GM12878 (cell line): Measurements from ENCODE around the gene C16orf46. TPM values are rescaled to one million over a fixed set of nuclear protein-coding genes. Genes with fewer than 3 reads are reported as not detected.

Source experiments
- ATAC-seq: fragments of 200-7000 bp; cut with Tn5 transposase; 3 replicates; pipeline ENCODE4 v1.9.1; 2020; ENCODE audit warnings: mild to moderate bottlenecking, moderate library complexity
- BruUV-seq: library from RNA; stranded (reverse); fragments of 400-500 nt; replicated peaks from 2 replicates; lab custom pipeline; 2021; lab: Mats Ljungman, UMichigan
- CTCF ChIA-PET: fragments of 300-600 bp; sonication (Branson Sonifier 250); formaldehyde crosslinking; extraction: SDS; loops from one replicate; lab custom pipeline; 2021; ENCODE audit warnings: inconsistent platforms; lab: Yijun Ruan, JAX
- POLR2A ChIA-PET: fragments of 350-600 bp; formaldehyde crosslinking; extraction: SDS; loops from one replicate; lab custom pipeline; 2021; ENCODE audit warnings: inconsistent platforms; lab: Charles Lee
- RAD21 ChIA-PET: fragments of 300-600 bp; sonication (Branson Sonifier 250); formaldehyde crosslinking; loops from one replicate; lab custom pipeline; 2023; ENCODE audit warnings: antibody characterized with exemption; ENCODE audit not compliant: unreplicated experiment; lab: Charles Lee
- SMC1A ChIA-PET: fragments of 300-600 bp; sonication (Branson Sonifier 250); formaldehyde crosslinking; loops from one replicate; lab custom pipeline; 2023; ENCODE audit not compliant: unreplicated experiment, uncharacterized antibody; lab: Charles Lee
- DNase-seq: peaks from one replicate; pipeline ENCODE4 v3.0.0-alpha.2; 2011; ENCODE audit warnings: low read depth, low spot score
- FAIRE-seq: peaks from 3 replicates; lab custom pipeline; 2011; peaks lifted over from hg19 to GRCh38; lab: Jason Lieb, UNC
- H2AFZ ChIP-seq: 2 replicates; pipeline ENCODE4 v1.6.0; 2011; ENCODE audit warnings: low read depth, low read length, control low read depth; ENCODE audit not compliant: control insufficient read depth
- H3K27ac ChIP-seq: 2 replicates; pipeline ENCODE4 v1.5.1; 2011; ENCODE audit warnings: control low read depth; ENCODE audit not compliant: control insufficient read depth, insufficient read depth
- H3K27me3 ChIP-seq, 2 experiments: replicated peaks in 1 of 2; 2 replicates each; pipeline versions ENCODE4 v1.6.0 to v1.6.1; 2011; ENCODE audit warnings: low read length in 1 of 2; ENCODE audit not compliant: control insufficient read depth in 2 of 2, insufficient read depth in 2 of 2
- H3K36me3 ChIP-seq, 2 experiments: 2 replicates each; pipeline ENCODE4 v1.5.1; 2011; ENCODE audit warnings: low read length in 1 of 2; ENCODE audit not compliant: control insufficient read depth in 2 of 2, insufficient read depth in 2 of 2
- H3K4me1 ChIP-seq: 2 replicates; pipeline ENCODE4 v1.6.1; 2011; ENCODE audit warnings: mild to moderate bottlenecking, low read length, moderate library complexity, mixed read lengths; ENCODE audit not compliant: control insufficient read depth, insufficient read depth
- H3K4me2 ChIP-seq: 2 replicates; pipeline ENCODE4 v1.6.0; 2011; ENCODE audit warnings: control low read depth; ENCODE audit not compliant: control insufficient read depth, insufficient read depth
- H3K4me3 ChIP-seq: fragments of 200-600 bp; sonication (generic); 2 replicates; pipeline ENCODE4 v1.5.1; 2016
- H3K79me2 ChIP-seq: 2 replicates; pipeline ENCODE4 v1.6.0; 2011; ENCODE audit warnings: low read length; ENCODE audit not compliant: control insufficient read depth, insufficient read depth
- H3K9ac ChIP-seq: 2 replicates; pipeline ENCODE4 v1.8.0; 2011; ENCODE audit warnings: low read length, control low read depth, mixed read lengths; ENCODE audit not compliant: control insufficient read depth, insufficient read depth
- H3K9me3 ChIP-seq: replicated peaks from 3 replicates; pipeline ENCODE4 v1.5.1; 2011; ENCODE audit warnings: mild to moderate bottlenecking, low read length; ENCODE audit not compliant: control insufficient read depth, insufficient read depth
- H4K20me1 ChIP-seq: 2 replicates; pipeline ENCODE4 v1.6.0; 2011; ENCODE audit not compliant: control insufficient read depth, insufficient read depth
- ASH2L ChIP-seq: fragments of 300-600, 200-600 bp; sonication (generic); IDR thresholded peaks from 2 replicates; pipeline ENCODE4 v1.6.1; 2017; ENCODE audit warnings: low read depth, mild to moderate bottlenecking, borderline replicate concordance
- ATF7 ChIP-seq: fragments of 450-650 bp; IDR thresholded peaks from 2 replicates; pipeline ENCODE4 v1.6.1; 2016; ENCODE audit warnings: low read depth, mild to moderate bottlenecking
- CEBPB ChIP-seq, 2 experiments: fragments of 150-350 bp in 1 of 2; IDR thresholded peaks; 2 replicates each; pipeline ENCODE4 v1.6.1; 2012 to 2014; ENCODE audit warnings: low read depth in 2 of 2, low read length in 2 of 2, borderline replicate concordance in 1 of 2, inconsistent platforms in 1 of 2
- EP300 ChIP-seq, 2 experiments: fragments of 150-350 bp in 1 of 2; IDR thresholded peaks; 2 replicates each; pipeline ENCODE4 v1.6.1; 2011 to 2012; ENCODE audit warnings: low read depth in 2 of 2, low read length in 2 of 2, borderline replicate concordance in 1 of 2, improper control_type of control experiment in 1 of 2, inconsistent platforms in 1 of 2; ENCODE audit not compliant: control insufficient read depth in 1 of 2
- ESRRA ChIP-seq: IDR thresholded peaks from 2 replicates; pipeline ENCODE4 v1.6.1; 2012; ENCODE audit warnings: mild to moderate bottlenecking, low read length, improper control_type of control experiment
- GATAD2B ChIP-seq: fragments of 450-650 bp; conservative IDR thresholded peaks from 2 replicates; pipeline ENCODE4 v1.6.1; 2017; ENCODE audit warnings: low read depth, mild to moderate bottlenecking, moderate library complexity
- HDGF ChIP-seq: fragments of 450-650 bp; IDR thresholded peaks from 2 replicates; pipeline ENCODE4 v1.6.1; 2016; ENCODE audit warnings: antibody characterized with exemption
- IKZF1 ChIP-seq: fragments of 450-650 bp; conservative IDR thresholded peaks from 2 replicates; pipeline ENCODE4 v1.6.1; 2017; ENCODE audit warnings: antibody characterized with exemption, mild to moderate bottlenecking
- JUND ChIP-seq: IDR thresholded peaks from 2 replicates; pipeline ENCODE4 v1.6.1; 2012; ENCODE audit warnings: low read depth, mild to moderate bottlenecking, low read length, improper control_type of control experiment, moderate library complexity
- KDM1A ChIP-seq: fragments of 200-600 bp; sonication (generic); IDR thresholded peaks from 2 replicates; pipeline ENCODE4 v1.6.1; 2016; ENCODE audit warnings: borderline replicate concordance
- MEF2A ChIP-seq: IDR thresholded peaks from 2 replicates; pipeline ENCODE4 v1.6.1; 2011; ENCODE audit warnings: low read depth, mild to moderate bottlenecking, low read length, moderate library complexity; ENCODE audit not compliant: insufficient read depth
- MXI1 ChIP-seq: fragments of 150-350 bp; IDR thresholded peaks from 2 replicates; pipeline ENCODE4 v1.6.1; 2011; ENCODE audit warnings: low read depth, mild to moderate bottlenecking, inconsistent platforms, low read length, improper control_type of control experiment
- NFXL1 ChIP-seq: fragments of 450-650 bp; IDR thresholded peaks from 2 replicates; pipeline ENCODE4 v1.6.1; 2017; ENCODE audit warnings: antibody characterized with exemption, mild to moderate bottlenecking, borderline replicate concordance
- NFYB ChIP-seq: IDR thresholded peaks from 2 replicates; pipeline ENCODE4 v1.6.1; 2011; ENCODE audit warnings: low read depth, mild to moderate bottlenecking, low read length, improper control_type of control experiment, moderate library complexity; ENCODE audit not compliant: insufficient read depth
- NR2C1 ChIP-seq: fragments of 450-650 bp; IDR thresholded peaks from 2 replicates; pipeline ENCODE4 v1.6.1; 2017; ENCODE audit warnings: antibody characterized with exemption, mild to moderate bottlenecking, moderate library complexity
- NRF1 ChIP-seq: conservative IDR thresholded peaks from 2 replicates; pipeline ENCODE4 v1.6.1; 2011; ENCODE audit warnings: mild to moderate bottlenecking, low read depth, low read length, improper control_type of control experiment
- PAX5 ChIP-seq: IDR thresholded peaks from 2 replicates; pipeline ENCODE4 v1.6.1; 2011; ENCODE audit warnings: low read depth, low read length, borderline replicate concordance
- RELA ChIP-seq: fragments of 450-650 bp; IDR thresholded peaks from 2 replicates; pipeline ENCODE4 v1.8.0; 2014; ENCODE audit warnings: borderline replicate concordance; ENCODE audit not compliant: partially characterized antibody
- SIN3A ChIP-seq: IDR thresholded peaks from 2 replicates; pipeline ENCODE4 v1.6.1; 2012; ENCODE audit warnings: low read depth, low read length, improper control_type of control experiment
- SMAD5 ChIP-seq: IDR thresholded peaks from 2 replicates; pipeline ENCODE4 v1.6.1; 2016; ENCODE audit warnings: antibody characterized with exemption, low read depth
- STAT3 ChIP-seq: IDR thresholded peaks from 2 replicates; pipeline ENCODE4 v1.6.1; 2011; ENCODE audit warnings: low read depth, low read length, improper control_type of control experiment
- SUPT20H ChIP-seq: IDR thresholded peaks from 2 replicates; pipeline ENCODE4 v1.6.1; 2011; ENCODE audit warnings: low read depth, mild to moderate bottlenecking, low read length, moderate library complexity, borderline replicate concordance; ENCODE audit not compliant: control insufficient read depth
- TBL1XR1 ChIP-seq: IDR thresholded peaks from 2 replicates; pipeline ENCODE4 v1.6.1; 2012; ENCODE audit warnings: low read depth, low read length, improper control_type of control experiment
- TCF7 ChIP-seq: IDR thresholded peaks from 2 replicates; pipeline ENCODE4 v1.6.1; 2014; ENCODE audit warnings: antibody characterized with exemption, borderline replicate concordance
- WGBS: methylation state at CpG from one replicate; pipeline ENCODE4 v1.1.6; 2016; ENCODE audit warnings: low lambda C conversion rate; ENCODE audit not compliant: insufficient replicate concordance, insufficient coverage; ENCODE audit errors: missing lambda C conversion rate; 5-methylcytosine and 5-hydroxymethylcytosine counted together
- in situ Hi-C: fragments of 300-500 bp; cut with MboI; formaldehyde crosslinking; loops from 9 replicates; pipeline ENCODE4 v1.14.3; 2018; ENCODE audit warnings: mixed read lengths
- intact Hi-C: fragments of 100-400 bp; cut with micrococcal nuclease; formaldehyde crosslinking; loops from one replicate; pipeline ENCODE4 v1.14.2; 2022; ENCODE audit not compliant: unreplicated experiment
- polyA plus RNA-seq, 11 experiments: library from polyadenylated mRNA; depleted of rRNA in 4 of 11; unstranded in 6 of 11; stranded (reverse) in 5 of 11; fragments of >200 nt; fragmentation: Nextera tagmentation in 4 of 11; fragmentation: Illumina TruSeq in 1 of 11; extraction: Ambion mirVana in 4 of 11; extraction: Trizol in 1 of 11; gene quantifications; 1 replicate in 1 of 11; 2 replicates in 10 of 11; pipeline versions ENCODE4 v1.2.1 to v1.2.3, GENCODE V29; 2011 to 2016; ENCODE audit warnings: inconsistent platforms in 2 of 11, missing spikeins in 2 of 11, low read depth in 1 of 11
- total RNA-seq, 4 experiments: library from RNA; depleted of rRNA in 3 of 4; stranded (reverse); fragments of >200 nt in 3 of 4; fragmentation: Illumina TruSeq in 1 of 4; extraction: Trizol in 1 of 4; gene quantifications; 2 replicates each; pipeline versions ENCODE4 v1.2.1 to v1.2.3, GENCODE V29; 2013 to 2021
- TF ChIP-seq, protein P1 (sequence below): fragments of 450-650 bp; IDR thresholded peaks from 2 replicates; pipeline ENCODE4 v1.6.1; 2016; ENCODE audit warnings: mild to moderate bottlenecking

The C16orf46 gene
- total and polyA plus RNA-seq, 10 of the 15 experiments (the other 5 are each of a cell fraction or from before 2014, with no cell fraction given) = 0.04 to 0.46 (median 0.14) TPM; not detected in 6

DNA sequence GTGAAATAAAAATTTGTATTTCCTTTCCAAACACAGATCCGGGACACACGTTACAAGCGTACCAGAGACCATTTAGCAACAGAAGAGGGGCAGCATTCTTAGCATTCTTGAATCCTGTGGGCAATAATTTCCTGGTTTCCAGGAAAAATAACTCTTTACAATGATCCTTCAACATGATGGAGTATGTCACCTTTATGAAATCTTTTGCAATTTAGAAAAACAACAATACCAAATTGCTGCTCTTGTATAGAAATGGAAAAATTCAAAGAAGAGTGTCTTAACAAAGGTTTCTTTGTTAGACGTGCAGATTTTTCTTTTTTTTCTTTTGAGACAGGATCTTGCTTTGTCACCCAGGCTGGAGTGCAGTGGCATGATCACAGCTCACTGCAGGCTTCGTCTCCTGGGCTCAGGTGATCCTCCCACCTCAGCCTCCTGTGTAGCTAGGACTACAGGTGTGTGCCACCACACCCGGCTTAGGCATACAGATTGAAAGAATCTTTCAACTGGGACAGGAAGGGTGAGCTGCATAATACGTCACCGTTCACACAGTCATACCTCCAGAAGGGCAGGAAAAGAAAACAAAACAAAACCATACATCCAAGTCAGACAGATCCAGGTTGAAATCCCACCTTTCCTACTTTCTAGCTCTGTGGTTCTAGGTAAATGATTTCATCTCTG, 29.9 kb upstream of the C16orf46 start (continued):
- TF ChIP-seq, protein P1, sequence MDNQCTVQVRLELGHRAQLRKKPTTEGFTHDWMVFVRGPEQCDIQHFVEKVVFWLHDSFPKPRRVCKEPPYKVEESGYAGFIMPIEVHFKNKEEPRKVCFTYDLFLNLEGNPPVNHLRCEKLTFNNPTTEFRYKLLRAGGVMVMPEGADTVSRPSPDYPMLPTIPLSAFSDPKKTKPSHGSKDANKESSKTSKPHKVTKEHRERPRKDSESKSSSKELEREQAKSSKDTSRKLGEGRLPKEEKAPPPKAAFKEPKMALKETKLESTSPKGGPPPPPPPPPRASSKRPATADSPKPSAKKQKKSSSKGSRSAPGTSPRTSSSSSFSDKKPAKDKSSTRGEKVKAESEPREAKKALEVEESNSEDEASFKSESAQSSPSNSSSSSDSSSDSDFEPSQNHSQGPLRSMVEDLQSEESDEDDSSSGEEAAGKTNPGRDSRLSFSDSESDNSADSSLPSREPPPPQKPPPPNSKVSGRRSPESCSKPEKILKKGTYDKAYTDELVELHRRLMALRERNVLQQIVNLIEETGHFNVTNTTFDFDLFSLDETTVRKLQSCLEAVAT = no peak
- TF ChIP-seq TBL1XR1 = no peak
- no peak for TF ChIP-seq KDM1A
- TF ChIP-seq GATAD2B = no peak
- TF ChIP-seq PAX5 = no peak
- no peak for TF ChIP-seq IKZF1

DNA sequence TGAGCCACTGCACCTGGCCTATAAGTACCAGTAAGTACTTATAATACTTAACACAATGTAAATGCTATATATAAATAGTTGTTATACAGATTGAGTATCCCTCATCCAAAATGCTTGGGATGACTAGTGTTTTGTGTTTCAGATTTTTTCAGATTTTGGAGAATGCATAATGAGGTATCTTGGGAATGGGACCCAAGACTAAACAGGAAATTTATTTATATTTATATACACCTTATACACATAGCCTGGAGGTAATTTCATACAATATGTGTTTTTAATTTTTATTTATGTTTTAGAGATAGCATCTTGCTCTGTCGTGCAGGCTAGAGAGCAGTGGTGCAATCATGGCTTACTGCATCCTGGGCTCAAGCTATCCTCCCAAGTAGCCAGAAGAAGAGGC, 28.9 kb upstream of the C16orf46 start:
- no peak overlapping the region for H3K27ac ChIP-seq
- POLR2A ChIA-PET = no interaction called here
- no peak overlapping the region for H3K4me3 ChIP-seq
- no peak overlapping the region for H3K9ac ChIP-seq
- no TSS peak for BruUV-seq
- DNase-seq = no peak
- no peak overlapping the region for H2AFZ ChIP-seq
- CTCF ChIA-PET = no interaction called here
- no peaks in the 10 kb centered on the region for H3K9me3 ChIP-seq
- no peaks in the 10 kb centered on the region; a peak in 1 of 4 replicates for H3K27me3 ChIP-seq
- TF ChIP-seq NR2C1 (no peak), NFXL1 (no peak), HDGF (no peak), NFYB (no peak), ATF7 (no peak), TCF7 (no peak), CEBPB (IDR thresholded peaks at IDR 0.05; ENCODE audit: borderline replicate concordance in 1 of 2, low read depth in 2 of 2, low read length in 2 of 2) (no peak), KDM1A (no peak), MXI1 (no peak), ESRRA (no peak), NRF1 (no peak), SUPT20H (no peak), ASH2L (no peak), SIN3A (no peak), RELA (no peak), EP300 (IDR thresholded peaks at IDR 0.05; ENCODE audit: borderline replicate concordance in 1 of 2, control insufficient read depth in 1 of 2, low read depth in 2 of 2, low read length in 2 of 2) (no peak), STAT3 (no peak), JUND (no peak), SMAD5 (no peak), MEF2A (no peak)
- SMC1A ChIA-PET = no interaction called here
- H4K20me1 ChIP-seq = no peaks in the 10 kb centered on the region
- intact Hi-C loops = no loop called here
- 7% methylated on average over 1 of the region's 1 CpG for WGBS
- no peaks in the 10 kb centered on the region for H3K4me1 ChIP-seq
- in situ Hi-C loops = no loop called here
- H3K36me3 ChIP-seq = no peaks in the 10 kb centered on the region
- RAD21 ChIA-PET = no interaction called here
- no peaks in the 10 kb centered on the region for H3K79me2 ChIP-seq
- no peak for ATAC-seq
- FAIRE-seq = no peak
- no peak overlapping the region for H3K4me2 ChIP-seq
